ENCODE measurements around the gene AKR1A1. TPM values are rescaled to one million over a fixed set of nuclear protein-coding genes. Genes with fewer than 3 reads are reported as not detected.

AKR1A1 gene
- total RNA-seq, 1 donor from 2014 or later: 290 TPM

- DNase-seq (ENCODE audit: low read depth in 2 of 2): no peak
Observed at GRCh38 chr1:45615885-45616284, 65.3 kb downstream of the AKR1A1 start.

- DNase-seq (ENCODE audit: low read depth in 2 of 2): peak; percentile 57 to 78
Observed at GRCh38 chr1:45617618-45618017, 67.0 kb downstream of the AKR1A1 start.

GRCh38 chr1:45619149-45619921 lies 68.7 kb downstream of the AKR1A1 start:
- DNase-seq (ENCODE audit: low read depth in 2 of 2): no peak

Other genes with a start within 250 kb of the AKR1A1 start
- gene HPDL, start 223.9 kb upstream of the AKR1A1 start, total RNA-seq: 0.60 and 1.3 TPM in 2 replicates
- gene TOE1, start 210.7 kb upstream of the AKR1A1 start, total RNA-seq: 12.9 and 13.5 TPM in 2 replicates
- gene MUTYH, start 210.4 kb upstream of the AKR1A1 start, total RNA-seq: 5.9 and 7.3 TPM in 2 replicates
- gene TESK2, start 59.7 kb upstream of the AKR1A1 start, total RNA-seq: 3.3 and 4.6 TPM in 2 replicates
- gene CCDC163, start 50.8 kb upstream of the AKR1A1 start, total RNA-seq: 0.44 and 0.60 TPM in 2 replicates
- gene MMACHC, start 50.5 kb upstream of the AKR1A1 start, total RNA-seq: 1.3 and 1.4 TPM in 2 replicates
- 759 and 904 TPM in 2 replicates for gene PRDX1, start 28.9 kb upstream of the AKR1A1 start, total RNA-seq
- 55.6 and 67.8 TPM in 2 replicates for gene NASP, start 33.2 kb downstream of the AKR1A1 start, total RNA-seq
- gene CCDC17, start 73.2 kb downstream of the AKR1A1 start, total RNA-seq: 0.22 and 0.60 TPM in 2 replicates
- gene GPBP1L1, start 135.7 kb downstream of the AKR1A1 start, total RNA-seq: 61.0 and 93.5 TPM in 2 replicates
- gene TMEM69, start 137.4 kb downstream of the AKR1A1 start, total RNA-seq: 9.3 and 13.1 TPM in 2 replicates
- gene IPP, start 199.8 kb downstream of the AKR1A1 start, total RNA-seq: 3.7 and 4.4 TPM in 2 replicates